ENCODE results near the gene TMEM30B.

Gene TMEM30B

DNA sequence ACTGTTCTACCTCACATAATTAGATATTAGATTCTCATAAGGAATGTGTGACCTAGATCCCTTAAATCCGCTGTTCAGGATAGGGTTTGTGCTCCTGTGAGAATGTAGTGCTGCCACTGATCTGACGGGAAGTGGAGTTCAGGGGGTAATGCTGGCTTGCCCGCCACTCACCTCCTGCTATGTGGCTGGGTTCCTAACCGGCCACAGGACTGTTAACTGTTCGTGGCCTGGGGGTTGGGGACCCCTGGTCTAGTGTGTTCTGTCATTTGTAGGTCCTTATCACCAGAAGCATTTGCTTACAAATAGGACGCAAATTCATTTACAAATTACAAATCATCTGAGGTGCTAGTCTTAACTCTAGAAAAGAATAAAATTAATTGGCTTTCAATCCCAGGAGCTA lies 16.4 kb upstream of the TMEM30B start:
- no peak for DNase-seq

DNA sequence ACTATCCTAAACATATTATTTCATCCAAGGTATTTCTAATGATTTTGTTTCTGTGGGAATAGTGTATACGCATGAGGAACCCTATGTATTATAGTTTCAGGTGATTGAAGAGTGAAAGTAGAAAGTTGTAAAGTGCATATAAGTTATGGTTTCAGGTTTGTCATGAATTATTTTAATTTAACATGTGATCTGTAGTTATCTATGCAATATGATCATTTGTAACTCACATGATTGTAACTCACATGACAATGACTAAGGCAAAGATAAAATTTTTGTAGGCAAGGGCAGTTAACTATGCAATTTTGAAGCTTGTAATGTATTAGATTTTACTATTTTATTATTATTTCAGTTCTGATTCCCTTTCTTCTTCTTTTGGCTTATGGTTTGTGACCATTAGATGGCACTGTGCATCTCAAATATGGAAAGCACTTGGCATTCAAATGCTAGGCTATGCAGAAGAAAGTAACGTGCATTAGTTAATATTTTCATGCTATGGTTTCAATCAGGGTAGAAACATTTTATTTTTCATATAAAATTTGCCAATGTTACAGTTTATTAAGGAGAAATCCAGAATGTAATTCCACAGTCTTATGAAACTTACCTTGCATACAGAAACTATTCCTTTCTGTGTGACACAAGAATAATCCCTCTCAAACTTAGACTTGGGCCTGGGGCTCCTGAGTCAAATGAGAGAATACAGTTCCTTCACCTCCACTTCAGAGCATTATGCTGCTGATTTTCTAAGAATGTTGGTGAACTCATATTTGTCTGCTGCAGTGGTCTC lies 15.8 kb upstream of the TMEM30B start:
- peak; percentile 17 for DNase-seq

DNA sequence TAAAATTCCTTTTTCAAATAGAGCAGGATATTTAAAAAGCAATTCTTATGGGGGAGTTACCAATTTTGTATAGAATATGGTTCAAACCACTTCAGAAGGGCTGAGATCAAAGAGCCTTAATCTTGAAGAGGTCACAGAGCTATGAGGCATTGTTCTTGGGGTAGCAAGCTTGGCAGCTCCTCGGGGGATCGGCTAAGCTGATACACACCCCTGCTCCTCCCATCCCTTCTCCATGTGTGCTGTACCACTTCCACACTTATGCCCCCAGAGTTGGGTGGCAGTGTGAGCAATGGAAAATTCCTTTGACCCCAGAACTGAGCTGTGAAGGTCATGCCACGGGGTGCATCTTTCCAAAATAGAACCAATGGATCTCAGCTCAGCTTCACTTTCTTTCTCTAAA lies 15.0 kb upstream of the TMEM30B start:
- no peak for DNase-seq

GRCh38 chr14:61290701-61291100 lies 9.6 kb upstream of the TMEM30B start:
- no peak for DNase-seq

DNA sequence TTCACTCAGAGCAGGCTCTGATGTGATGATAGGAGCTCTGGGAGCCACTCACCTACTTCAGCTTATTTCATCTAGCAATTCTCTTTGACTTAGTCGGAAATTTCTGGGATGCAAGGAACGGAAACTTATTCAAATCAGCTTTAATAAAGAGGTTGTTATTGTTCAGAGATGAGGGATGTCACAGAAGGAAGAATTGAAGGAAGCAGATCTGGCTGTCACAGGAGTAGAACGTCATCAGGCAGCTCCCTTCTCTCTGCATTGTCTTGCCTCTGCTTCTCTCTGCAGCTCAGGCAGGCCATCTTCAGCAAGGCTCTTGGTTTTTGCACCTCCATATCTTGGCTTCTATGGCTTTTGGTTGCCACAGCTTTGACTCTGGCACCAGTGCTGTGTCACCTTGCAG lies 7.6 kb upstream of the TMEM30B start:
- no peak for DNase-seq

GRCh38 chr14:61288228-61288627 lies 7.1 kb upstream of the TMEM30B start:
- no peak for DNase-seq

DNA sequence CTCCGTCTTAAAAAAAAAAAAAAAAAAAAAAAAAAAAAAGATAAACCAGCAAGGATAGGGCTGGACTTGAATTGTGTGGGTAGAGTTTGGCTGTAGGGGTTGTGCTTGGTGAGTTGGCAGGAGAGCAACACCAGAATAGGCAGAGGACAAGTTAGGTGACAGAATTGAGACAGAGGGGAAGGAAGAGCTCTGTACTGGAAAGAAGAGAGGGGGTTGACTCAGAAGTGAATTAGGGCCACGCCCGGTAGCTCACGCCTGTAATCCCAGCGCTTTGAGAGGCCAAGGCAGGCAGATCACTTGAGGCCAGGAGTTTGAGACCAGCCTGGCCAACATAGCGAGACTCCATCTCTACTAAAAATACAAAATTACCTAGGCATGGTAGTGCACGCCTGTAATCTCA lies 6.1 kb upstream of the TMEM30B start:
- no peak for DNase-seq

DNA sequence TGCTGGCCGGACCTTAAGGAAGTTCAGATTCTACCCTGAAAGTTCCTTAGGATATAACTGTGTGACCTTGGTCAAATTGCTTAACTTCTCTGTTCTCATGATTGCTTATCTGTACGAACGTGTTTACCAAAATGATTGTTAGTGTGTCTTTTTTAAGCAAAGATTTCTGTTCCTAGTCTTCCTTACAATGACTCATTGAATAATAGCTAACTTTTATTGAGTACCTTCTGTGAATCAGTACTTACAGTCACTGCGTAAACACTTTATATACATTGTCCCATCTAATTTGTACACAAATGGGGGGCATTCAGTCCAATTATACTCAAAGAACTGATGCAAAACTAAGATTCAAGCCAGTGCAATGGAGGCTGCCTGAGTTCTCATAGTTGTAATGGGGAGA lies 4.2 kb upstream of the TMEM30B start:
- DNase-seq = no peak

DNA sequence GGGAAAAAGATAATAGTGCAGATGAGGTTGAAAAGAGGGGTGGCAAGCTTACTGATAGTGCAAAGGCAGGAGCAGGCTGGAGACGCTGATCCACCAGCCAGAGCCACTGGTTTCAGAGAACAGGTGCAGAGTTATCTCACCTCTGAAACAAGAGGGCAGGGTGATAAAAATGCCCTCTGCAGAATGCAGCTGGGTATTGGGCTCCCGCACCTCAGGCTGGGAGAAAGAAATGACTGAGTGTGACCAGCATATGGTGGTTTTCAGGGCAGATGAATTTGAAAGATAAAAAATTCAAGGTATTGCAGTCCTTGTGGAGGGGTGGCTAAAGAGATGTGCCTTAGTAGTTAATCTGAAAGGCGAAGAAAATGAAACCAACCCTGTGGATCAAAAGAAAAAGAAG lies 2.9 kb upstream of the TMEM30B start:
- no peak for DNase-seq

DNA sequence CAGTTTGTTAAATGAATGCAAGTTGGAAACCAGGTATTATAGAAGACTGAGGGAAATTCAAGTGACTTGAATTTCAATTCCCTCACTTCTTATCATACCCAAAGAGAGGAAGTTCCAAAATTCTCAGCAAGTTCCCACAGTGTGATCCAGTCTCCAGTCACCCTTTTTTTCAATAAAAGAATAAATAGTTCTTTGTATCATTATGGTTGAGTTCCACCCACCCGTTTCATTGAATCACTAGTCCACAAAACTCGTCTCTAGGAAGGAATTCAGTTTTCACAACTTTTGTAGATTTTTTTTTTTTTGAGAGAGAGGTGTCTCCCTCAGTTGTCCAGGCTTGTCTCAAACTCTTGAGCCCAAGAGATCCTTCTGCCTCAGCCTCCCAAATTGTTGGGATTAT lies 1.6 kb upstream of the TMEM30B start:
- DNase-seq = no peak

DNA sequence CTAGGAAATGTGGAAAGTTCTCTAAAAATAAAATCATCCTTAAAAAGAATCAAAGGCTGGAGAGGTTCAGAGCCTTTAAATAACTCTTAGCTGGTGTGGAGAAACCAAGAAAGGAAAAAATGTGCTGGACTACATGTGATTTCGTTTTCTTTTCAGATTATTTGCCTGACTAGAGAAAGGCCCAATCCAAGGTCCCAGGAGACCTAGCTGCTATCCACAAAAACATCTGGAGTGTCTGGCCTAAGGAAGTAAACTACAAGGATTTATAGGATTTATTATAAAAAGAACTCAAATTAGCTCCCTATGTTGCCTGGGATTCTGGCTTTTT lies 774 bp upstream of the TMEM30B start:
- no peak for DNase-seq

DNA sequence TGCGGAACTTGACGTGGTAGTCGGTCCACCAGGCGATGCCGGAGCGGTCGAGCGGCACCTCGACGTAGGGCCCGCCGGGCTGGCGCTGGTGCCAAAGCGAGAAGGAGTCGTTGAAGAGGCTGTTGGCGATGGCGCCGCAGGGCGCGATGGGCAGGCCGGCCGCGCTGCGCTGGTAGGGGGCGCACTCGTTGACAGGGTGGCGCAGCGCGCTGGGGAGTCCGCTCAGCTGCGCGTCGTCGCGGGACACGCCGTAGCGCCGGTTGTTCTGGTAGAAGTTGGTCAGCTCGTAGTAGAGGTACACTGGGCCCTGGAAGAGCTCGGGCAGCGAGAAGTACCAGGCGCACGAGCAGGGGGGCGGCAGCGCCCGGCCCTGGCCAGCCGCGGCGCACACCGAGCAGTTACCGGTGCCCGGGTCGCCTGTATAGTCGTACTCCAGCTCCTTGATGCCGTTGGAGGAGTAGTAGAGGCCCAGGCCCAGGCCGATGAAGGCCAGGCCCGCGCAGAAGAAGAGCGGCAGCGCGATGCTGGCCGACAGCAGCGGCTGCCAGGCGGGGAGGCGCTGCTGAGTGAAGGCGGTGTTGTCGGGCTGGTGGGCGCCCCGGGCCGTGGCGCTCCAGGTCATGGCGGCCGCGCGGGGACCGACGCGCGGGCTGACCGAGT lies 482 bp downstream of the TMEM30B start:
- peak; percentile 62 for DNase-seq

DNA sequence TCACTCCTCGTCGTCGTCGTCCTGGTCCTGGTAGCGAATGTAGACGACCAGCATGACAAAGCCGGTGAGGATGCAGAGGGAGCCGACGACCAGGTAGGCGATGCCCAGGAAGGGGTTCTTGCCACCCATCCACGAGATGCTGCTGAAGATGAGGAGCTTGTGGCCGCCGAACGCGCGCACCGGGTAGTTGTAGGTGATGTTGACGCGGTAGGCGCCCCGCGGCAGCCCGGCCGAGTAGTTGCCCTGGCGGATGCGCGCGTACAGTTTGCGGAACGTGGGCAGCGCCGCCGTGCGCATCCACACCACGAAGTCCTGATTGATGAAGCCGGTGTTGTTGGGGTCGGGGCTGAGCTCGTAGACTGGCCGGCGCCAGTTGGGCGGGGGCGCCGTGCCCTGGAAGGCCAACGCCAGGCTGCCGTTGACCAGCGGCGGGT lies 1.0 kb downstream of the TMEM30B start:
- no peak for DNase-seq

- DNase-seq = no peak
Observed at GRCh38 chr14:61279082-61279481, 2.1 kb downstream of the TMEM30B start.

DNA sequence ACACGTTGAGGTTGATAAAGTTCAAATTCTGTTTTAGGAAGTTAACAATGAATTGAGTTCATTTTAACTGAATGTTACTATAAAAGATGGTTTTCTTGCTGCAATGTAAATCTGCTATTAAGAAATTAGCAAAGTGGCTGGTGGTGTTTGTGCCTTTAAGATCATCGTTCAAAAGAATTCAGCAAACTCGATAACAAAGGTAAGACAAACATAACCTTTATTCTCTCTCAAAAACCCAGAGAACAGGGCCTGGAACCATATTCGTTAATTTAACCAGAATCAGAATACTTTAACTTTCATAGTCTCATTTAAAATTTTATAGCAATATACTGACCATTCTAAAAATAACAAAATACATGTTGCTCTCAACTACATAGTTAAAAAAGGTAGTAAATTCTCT lies 3.4 kb downstream of the TMEM30B start:
- DNase-seq = no peak

- no peak for DNase-seq
Observed at GRCh38 chr14:61277232-61277631, 3.9 kb downstream of the TMEM30B start.

DNA sequence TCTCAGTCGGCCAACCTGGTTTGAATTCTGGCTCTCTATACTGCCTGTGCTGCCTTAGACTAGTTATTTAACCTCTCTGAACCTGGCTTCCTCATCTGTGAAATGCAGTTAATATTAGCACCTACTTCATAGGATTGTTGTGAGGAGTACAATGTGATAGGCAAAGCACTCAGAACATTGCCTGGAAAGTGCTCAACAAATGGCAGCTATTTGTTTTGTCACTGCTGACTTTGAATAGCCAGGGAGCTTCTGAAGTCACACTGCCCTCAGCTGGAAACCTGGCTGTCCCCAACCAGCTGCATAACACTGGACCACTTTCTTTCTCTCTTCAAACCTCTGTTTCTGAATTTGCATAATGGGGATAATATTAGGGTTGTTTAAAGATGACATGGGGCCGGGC lies 9.6 kb downstream of the TMEM30B start:
- no peak for DNase-seq

GRCh38 chr14:61270714-61271113 lies 10.4 kb downstream of the TMEM30B start:
- DNase-seq = no peak

- DNase-seq = peak; percentile 60
Observed at GRCh38 chr14:61269321-61270083, 11.6 kb downstream of the TMEM30B start.

GRCh38 chr14:61268812-61269211 lies 12.3 kb downstream of the TMEM30B start:
- no peak for DNase-seq

GRCh38 chr14:61266891-61267740 lies 14.0 kb downstream of the TMEM30B start:
- DNase-seq = no peak

GRCh38 chr14:61266436-61266835 lies 14.7 kb downstream of the TMEM30B start:
- no peak for DNase-seq

DNA sequence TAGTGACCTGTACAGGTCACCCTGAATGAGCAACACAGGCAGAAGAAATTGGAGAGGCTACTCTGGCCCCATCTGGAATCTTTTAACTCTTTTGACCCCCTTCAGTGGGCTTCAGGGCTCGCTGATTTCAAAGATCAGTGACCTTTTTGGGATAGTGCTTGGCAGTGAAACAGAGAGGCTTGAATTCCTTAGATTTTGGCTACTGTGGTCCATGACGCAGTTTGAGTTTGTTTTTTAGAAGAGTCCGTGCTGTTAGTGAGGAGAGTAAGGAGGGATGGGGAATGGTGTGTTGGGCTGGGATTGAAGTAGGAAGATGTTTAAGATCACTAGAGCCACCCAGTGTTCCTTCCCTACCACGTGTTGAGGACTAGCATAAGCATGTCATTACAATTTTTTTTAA lies 16.5 kb downstream of the TMEM30B start:
- no peak for DNase-seq

Data from DMS153 (cell line).